GM18511 (cell line): Measurements from ENCODE around the gene RPL28.
"Not testable (repeated sequence)": the region's sequence is repeated elsewhere in the genome, so short reads cannot be mapped to it uniquely, and the experiment has no call there.

Experiments used
- ATAC-seq: cut with Tn5 transposase; IDR thresholded peaks from one replicate; pipeline ENCODE4 v1.9.1; 2021; ENCODE audit warnings: mild to moderate bottlenecking, moderate library complexity; ENCODE audit not compliant: unreplicated experiment

Gene RPL28

DNA sequence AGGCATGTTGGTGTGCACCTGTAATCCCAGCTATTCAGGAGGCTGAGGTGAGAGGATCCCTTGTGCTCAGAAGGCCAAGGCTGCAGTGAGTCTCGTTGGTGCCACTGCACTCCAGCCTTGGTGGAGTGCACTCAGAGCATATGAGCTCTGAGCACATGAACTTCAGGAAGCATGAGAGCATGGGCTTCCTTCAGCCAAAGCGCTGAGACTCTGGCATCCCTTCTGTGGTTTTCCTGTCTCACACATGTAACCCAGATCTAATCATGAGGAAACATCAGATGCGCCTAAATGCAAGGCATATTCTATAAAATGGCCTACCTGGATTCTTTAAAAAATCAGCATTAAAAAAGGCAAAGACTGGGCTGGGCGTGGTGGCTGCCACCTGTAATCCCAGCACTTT is 35.5 kb downstream of the RPL28 start:
- not testable (repeated sequence) for ATAC-seq

DNA sequence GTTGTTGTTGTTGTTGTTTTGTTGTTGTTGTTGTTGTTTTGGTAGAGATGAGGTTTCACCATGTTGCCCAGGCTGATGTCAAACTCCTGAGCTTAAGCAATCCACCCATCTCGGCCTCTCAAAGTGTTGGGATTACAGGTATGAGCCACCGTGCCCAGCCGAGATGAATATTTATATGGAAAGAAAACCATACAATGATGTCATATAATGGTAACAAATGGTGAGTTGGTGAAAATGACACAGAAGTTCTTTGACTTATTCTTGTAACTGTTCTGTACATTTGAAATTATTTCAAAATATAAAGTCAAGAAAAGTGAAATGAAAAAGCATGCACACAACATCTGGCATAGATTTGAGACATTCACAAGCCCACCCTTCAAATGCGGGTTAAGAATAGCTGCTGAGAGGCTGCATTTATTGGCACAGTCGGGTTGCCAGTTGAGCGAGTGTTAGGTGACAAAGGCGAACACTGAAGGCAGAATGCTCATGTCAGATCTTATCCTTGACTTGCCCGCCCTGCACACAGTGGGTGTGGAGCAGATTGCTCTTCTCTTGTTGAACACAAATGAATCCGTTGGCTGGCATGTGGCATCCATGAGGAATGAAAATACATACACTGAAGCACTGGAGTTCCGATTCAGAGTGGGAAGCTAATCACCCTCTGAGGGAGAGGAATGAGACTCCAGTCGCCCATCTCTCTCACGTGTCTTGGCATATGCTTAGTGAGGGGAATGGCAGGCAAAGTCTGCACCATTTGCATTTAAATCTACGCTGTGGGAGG is 37.7 kb downstream of the RPL28 start:
- ATAC-seq = no peak

DNA sequence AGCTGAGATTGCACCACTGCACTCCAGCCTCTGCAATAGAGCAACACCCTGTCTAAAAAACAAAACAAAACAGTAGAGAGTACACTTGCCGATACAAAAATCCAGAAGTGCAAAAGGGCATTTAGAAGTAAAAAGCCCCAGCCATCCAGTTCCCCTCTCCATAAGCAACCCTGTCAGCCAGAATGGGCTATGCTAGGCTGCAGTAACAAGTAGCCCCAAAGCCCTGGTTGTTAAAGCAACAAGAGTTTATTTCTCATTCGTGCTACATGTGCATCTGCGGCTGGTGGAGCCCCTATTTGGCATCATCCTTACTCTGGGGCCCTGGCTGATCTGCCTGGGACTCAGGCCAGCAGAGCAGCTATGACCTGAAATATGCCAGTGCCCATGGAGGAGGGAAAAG is 38.8 kb downstream of the RPL28 start:
- no peak for ATAC-seq

DNA sequence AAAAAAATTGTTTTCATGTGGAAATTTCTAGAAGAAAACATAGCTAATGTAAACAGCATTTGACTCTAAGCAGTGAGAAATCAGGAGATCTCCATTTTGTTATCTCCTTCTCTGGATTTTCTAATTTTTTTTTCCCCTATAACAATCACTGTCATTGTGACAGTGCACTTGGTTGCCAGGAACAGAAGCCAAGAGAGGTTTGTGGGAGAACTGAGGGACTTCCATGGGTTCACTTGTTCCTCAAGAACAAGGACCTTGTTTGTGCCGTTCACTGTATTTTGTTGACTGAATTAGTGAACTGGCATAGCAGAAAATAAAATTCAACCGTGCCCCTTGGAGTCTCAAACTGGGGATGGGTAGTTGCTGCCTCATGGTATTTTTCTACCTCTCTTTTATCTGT is 40.3 kb downstream of the RPL28 start:
- ATAC-seq = no peak

DNA sequence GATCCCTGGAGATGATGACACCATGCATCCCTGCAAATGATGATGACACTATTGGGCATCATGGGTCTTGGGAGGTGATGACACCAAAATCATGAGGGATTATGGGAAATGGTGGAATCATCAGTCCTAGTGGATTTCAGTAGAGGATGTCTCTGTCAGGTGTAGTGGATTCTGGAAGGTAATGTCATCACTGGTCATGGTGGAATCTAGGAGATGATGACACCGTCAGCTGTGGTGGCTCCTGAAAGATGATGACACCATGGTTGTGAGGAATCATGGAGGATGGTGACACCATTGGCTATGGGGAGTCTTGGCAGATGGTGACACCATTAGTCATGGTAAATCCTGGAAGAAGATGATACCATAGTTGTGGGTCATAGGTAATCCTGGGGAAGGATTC is 45.5 kb downstream of the RPL28 start:
- ATAC-seq = no peak

DNA sequence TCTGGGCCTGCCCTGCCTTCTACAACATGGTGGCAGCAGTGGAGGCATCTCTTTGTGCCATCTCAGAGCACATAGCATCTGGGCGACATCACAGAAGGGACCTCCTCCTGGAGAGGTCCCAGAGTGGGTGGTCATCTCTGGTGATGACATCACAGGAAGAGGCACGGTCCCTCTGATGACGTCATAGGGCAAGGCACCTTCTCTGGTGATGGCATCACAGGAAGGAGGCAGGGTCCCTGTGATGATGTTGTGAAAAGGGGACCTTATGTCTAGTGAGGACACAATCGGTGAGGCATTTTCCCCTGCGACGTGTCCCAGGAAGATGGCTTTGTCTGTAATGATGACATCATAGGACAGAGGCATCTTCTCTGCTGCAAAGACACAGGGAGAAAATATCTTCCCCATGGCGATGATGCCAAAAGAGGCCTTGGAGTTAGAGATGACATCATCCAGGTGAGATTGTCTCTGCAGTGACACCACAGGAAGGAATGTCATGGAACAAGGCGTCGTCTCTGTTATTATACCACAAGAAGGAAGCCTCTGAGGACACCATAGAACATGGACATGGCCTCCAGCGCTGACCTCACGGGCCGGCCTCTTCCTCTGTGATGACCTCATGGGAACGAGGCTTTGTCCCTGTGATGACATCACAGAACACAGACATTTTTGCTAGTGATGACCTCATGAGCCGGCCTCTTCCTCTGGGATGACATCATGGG is 46.7 kb downstream of the RPL28 start:
- ATAC-seq = no peak

DNA sequence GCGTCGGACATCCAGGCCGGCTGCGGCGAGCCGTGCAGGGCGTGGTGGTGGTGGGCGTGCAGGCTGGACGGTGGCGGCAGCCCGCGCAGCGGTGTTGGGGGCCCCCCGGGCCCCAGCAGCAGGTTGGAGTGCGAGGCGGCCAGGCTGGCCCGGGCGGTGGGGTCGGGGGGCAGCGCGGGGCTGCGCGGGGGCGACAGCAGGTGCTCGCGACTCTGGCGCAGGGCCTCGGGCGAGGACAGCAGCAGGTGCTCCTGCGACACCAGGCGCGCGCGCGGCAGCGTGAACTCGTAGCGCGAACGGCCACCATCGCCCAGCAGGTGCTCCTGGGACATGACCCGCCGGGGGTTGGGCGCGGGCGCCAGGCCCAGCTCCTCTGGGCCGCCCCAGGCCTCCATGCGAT is 47.6 kb downstream of the RPL28 start:
- ATAC-seq = no peak

DNA sequence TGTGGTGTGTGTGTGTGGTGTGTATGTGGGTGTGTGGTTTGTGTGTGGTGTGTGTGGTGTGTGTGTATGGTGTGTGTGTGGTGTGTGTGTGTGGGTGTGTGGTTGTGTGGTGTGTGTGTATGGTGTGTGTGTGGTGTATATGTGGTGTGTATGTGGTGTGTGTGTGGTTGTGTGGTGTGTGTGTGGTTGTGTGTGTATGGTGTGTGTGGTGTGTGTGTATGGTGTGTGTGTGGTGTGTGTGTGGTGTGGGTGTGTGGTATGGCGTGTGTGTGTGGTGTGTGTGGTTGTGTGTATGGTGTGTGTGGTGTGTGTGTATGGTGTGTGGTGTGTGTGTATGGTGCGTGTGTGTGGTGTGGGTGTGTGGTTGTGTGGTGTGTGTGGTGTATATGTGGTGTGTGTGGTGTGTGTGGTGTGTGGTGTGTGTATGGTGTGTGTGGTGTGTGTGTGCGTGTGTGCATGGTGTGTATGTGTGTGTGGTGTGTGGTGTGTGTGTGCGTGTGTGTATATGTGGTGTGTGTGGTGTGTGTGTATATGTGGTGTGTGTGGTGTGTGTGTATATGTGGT is 48.7 kb downstream of the RPL28 start:
- ATAC-seq = no peak

DNA sequence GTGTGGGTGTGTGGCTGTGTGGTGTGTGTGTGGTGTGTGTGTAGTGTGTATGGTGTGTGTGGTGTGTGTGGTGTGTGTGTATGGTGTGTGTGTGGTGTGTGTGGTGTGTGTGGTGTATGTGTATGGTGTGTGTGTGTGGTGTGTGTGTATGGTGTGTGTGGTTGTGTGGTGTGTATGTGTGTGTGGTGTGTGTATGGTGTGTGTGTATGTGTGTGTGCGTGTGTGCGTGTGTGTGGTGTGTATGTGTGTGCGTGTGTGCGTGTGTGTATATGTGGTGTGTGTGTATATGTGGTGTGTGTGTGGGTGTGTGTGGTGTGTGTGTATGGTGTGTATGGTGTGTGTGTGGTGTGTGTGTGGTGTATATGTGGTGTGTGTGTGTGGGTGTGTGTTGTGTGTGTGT is 49.3 kb downstream of the RPL28 start:
- ATAC-seq = no peak

DNA sequence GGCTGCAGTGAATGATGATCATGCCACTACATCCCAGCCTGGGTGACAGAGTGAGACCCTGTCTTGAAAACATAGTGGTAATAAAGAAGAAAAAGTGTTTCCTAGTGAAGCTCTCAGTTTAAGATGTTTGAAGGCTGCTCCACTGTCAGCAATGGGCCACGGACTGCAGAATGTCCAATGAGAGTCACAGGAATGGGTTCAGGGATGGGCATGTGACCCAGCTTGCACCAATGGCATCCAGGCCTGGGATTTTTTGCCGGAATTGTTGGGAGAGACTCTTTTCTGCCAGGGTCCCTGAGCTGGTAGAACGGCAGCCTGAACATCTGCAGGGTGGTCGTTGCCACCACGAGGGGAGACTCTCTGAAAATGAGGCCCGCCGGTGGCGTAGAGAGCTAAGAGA is 51.1 kb downstream of the RPL28 start:
- ATAC-seq = no peak

DNA sequence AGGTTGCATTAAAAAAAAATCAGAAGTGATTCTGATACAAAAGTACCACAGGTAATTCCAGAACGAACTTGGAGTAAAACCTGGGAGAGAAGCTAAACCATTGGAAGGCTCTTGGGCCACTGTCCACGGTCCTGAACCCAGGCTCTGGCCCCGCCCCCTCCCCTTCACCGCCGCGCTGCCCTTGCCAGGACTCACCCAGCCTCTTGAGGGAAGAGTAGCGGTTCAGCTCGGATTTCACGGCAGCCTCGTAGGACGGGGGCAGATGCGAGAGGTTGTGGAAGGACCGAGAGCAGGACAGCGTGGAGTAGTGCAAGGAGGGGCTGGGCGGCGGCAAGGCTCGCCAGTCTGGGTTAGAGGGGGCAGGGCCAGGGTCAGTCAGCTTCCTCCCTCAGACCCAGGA is 51.7 kb downstream of the RPL28 start:
- no peak for ATAC-seq

DNA sequence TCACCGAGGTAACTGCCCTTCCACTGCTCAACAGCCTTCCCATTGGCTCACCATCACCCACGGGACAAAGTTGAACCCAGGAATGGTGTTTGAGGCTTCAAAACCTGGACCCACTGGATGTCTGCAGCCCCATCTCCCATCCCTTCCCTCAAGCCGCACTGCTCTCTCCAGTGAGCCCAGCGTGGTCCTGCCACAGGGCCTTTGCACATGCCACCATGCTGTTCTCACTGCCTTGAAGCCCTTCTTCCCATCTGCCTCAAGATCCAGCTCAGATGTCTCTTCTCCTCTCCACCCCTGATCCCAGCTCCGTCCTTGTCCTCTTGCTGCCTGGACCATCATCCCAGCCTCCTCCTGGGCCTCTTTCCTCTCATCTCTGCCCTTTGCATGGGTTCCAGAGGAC is 53.3 kb downstream of the RPL28 start:
- no peak for ATAC-seq

DNA sequence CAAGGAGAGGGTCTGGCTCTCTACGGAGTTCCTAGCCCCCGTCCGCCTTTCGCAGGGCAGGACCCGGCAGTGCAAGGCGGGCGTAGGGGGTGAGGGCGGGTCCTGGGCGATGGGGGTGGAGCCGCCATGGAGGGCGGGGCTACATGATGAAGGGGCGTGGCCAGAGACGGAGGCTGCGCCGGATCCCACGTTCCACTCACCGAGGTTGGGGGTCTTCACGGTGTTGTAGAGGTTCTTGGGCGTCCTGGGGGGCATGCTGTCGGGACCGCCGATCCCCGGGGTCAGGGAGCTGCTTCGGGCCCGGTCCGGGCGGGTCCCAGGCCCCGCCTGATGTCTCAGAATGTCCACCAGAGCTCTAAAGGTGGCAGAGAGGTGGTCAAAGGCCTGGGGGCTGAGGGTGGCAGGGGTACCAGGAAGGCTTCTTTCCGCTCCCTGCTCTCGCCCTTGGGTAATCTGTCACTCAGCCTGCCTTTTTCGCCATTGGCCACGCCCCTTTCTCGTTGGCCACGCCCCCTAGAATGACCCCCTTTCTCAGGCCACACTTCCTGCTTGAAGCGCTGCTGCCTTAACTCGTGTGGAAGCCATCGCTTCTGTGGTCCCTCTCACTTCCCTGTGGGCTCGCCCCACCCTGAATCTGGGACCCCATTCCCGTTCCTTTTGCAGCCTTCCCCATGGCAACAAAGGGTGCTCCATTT is 54.8 kb downstream of the RPL28 start:
- ATAC-seq = no peak

DNA sequence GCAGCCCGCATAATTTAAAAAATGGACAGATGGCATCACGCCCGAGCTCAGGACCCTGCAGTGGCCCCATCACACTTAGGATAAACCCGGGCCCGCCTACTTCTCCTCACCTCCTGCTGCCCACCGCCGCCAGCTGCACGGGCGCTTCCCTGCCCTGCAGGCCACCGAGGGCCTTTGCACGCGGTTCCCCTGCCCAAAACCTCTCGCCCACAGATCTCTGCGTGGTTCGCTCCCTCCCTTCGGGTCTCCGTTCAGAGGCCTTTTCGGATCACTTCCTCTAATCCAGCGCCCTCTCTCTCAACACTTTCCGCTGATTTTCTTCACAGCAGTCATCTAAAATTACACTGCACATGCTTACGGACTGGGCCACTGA is 55.6 kb downstream of the RPL28 start:
- no peak for ATAC-seq

DNA sequence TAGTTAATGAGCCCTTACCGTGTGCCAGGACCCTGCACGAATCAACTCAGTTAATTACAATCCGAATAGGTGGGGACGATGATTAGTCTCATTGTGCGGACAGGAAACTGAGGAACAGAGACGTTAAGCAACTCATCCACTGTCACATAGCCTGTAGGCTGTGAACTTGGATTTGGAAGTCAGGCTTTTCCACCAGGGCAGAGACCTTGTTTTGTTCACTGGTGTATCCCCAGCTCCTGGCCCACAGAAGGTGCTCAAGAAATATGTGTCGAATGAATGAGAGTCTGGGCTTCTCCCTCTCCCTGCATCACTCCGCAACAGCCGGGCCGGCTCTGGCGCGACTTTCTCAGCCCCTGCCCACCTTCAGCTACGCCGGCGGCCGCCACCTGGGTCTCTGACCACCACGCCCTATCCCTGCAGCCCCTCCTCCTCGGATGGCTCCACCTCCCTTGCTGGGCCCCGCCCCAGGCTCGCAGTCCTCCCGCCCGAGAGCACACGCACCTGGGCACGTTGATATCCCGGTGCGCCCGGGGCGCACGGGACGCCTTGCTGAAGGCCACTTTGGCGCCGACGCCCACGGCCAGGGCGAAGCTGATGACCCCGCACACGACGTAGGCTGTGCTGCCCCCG is 56.1 kb downstream of the RPL28 start:
- no peak for ATAC-seq

DNA sequence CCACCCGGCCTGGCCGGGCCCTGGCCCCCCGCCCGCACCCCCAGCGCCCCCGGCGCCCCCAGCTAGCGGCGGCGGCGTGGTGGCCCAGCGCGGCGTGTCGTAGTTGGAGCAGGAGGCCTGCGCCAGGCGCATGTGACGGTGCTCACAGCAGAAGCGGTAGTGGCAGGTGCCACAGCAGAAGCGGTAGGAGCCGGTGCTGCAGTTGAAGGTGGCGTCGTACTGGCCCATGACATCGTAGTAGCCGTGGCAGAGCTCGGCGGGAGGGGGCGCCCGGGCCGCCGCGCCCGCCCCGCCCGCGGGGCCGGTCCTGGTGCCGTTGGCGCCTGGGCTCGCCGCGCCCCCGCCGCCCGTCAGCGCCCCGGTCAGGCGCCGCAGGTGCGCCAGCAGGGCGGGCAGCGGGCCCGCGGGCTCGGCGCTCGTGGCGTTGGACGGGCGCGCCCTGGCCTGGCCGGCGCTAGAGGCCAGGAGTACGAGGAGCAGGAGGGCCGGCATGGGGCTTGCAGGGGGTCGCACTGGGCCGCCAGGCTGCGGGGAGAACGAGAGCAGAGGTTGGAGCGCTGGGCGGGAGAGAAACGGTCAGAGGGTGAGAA is 56.7 kb downstream of the RPL28 start:
- ATAC-seq = no peak

DNA sequence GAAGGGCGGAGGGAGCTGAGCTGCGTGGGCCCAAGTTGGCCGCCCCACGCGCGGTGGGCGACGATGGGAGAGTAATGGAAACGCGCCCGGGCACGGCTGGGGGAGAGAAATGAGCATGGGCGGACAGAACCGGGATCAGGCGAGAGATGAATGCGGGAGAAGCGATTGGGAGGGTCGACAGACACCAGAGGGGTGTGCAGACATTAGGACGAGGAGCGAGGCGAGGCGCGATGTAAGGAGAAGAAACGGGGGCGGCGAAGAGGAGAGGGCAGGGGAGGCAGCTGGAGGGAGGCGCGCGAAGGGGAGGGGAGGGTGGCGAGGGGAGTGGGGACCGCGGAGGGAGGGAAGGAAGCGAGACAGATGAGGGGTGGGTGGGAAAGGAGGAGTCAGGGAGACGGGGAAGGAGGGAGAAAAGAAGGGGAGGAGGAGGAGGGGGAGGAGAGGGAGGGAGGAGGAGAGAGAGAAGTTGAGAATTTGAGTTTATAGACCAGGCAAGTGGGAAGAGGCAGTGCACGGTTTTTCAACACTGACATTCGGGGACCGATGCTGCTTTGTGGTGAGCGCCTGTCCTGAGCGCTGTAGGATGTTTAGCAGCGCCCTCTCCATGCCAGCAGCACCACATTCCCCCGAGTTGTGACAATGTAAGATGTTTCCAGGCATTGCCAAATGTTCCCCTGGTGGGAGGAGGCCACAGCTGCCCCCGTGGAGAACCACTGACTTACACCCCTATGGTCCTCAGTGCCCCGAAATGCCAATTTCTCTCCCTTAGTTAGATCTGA is 57.5 kb downstream of the RPL28 start, which contains the start of gene SHISA7:
Gene SHISA7, minus strand, starts transcription at position 256 of the 779 bp plus-strand sequence. CDS start 437 bp downstream, outside the sequence.
- ATAC-seq = no peak

DNA sequence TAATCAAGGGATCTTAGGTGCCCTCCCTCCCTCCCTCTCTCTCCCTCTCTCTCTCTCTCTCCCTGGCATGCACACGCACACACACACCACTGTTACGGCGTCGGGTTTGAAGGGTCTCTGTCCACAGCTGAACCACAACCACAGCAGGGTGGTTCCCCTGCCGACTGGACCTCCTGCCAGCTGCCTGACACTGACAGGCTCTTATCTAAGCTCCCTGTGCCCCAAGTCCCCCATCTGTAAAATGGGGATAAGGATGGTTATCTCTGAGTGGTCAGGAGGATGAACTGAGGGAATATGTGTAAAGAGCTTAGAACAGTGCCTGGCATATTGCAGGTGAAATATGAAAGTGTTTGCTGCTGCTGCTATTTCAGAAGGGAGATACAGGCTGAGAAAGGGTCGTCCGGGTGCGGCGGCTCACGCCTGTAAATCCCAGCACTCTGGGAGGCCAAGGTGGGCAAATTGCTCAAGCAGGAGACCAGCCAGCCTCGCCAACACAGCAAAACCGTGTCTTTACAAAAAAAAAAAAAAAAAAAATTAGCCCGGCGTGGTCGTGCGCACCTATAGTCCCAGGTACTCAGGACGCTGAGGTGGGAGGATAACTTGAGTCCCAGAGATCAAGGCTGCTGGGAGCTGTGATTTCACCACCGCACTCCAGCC is 58.2 kb downstream of the RPL28 start:
- no peak for ATAC-seq

DNA sequence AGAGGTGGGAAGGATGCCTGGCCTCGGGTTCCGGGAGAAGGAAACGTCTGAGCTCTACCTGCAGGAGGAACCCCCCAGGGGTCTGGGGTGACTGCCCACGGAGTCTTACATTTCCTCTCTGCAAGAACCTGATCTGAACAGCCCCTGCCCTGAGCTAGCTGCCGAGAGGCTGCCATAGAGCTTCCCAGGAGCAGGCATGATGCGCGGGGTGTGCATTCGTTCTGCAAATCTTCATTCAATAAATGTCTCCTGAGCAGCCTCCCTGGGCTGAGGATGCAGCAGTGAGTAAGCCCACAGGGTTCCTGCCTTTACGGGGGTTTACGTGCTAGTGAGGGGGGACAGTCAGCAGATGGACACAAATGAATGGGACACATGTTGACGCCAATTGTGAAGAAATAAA is 58.9 kb downstream of the RPL28 start:
- no peak for ATAC-seq
